ENCODE data around the gene SERPINA4.

Gene SERPINA4

GRCh38 chr14:94591871-94592270, 30.6 kb downstream of the SERPINA4 start:
- no peak for TF ChIP-seq CTCF (IDR thresholded peaks at IDR 0.05; ENCODE audit: borderline replicate concordance, insufficient read depth, low read depth, low read length)
- H3K4me3 ChIP-seq (ENCODE audit: low read depth, low read length): no peak overlapping the region

GRCh38 chr14:94592457-94592856, 31.2 kb downstream of the SERPINA4 start:
- no peak for TF ChIP-seq CTCF (IDR thresholded peaks at IDR 0.05; ENCODE audit: borderline replicate concordance, insufficient read depth, low read depth, low read length)
- no peak overlapping the region for H3K4me3 ChIP-seq (ENCODE audit: low read depth, low read length)

GRCh38 chr14:94593376-94593748, 32.1 kb downstream of the SERPINA4 start:
- no peak overlapping the region for H3K4me3 ChIP-seq (ENCODE audit: low read depth, low read length)
- no peak for TF ChIP-seq CTCF (IDR thresholded peaks at IDR 0.05; ENCODE audit: borderline replicate concordance, insufficient read depth, low read depth, low read length)

- TF ChIP-seq CTCF (IDR thresholded peaks at IDR 0.05; ENCODE audit: borderline replicate concordance, insufficient read depth, low read depth, low read length): no peak
These were observed 32.6 kb downstream of the SERPINA4 start for GRCh38 chr14:94593749-94594431.

GRCh38 chr14:94594441-94594840, 33.2 kb downstream of the SERPINA4 start:
- TF ChIP-seq CTCF (IDR thresholded peaks at IDR 0.05; ENCODE audit: borderline replicate concordance, insufficient read depth, low read depth, low read length): no peak
- no peak overlapping the region for H3K4me3 ChIP-seq (ENCODE audit: low read depth, low read length)

More at GRCh38 chr14:94593749-94594431, 32.6 kb downstream of the SERPINA4 start:
- H3K4me3 ChIP-seq (ENCODE audit: low read depth, low read length): no peak overlapping the region

- H3K4me3 ChIP-seq (ENCODE audit: low read depth, low read length): no peak overlapping the region
- TF ChIP-seq CTCF (IDR thresholded peaks at IDR 0.05; ENCODE audit: borderline replicate concordance, insufficient read depth, low read depth, low read length): no peak
These were observed 34.7 kb downstream of the SERPINA4 start for GRCh38 chr14:94595912-94596311.

GRCh38 chr14:94596361-94596760, 35.1 kb downstream of the SERPINA4 start:
- H3K4me3 ChIP-seq (ENCODE audit: low read depth, low read length): no peak overlapping the region
- TF ChIP-seq CTCF (IDR thresholded peaks at IDR 0.05; ENCODE audit: borderline replicate concordance, insufficient read depth, low read depth, low read length): no peak

Measured in GM12875 (cell line).